Measurements from ENCODE around the gene CCNB1IP1.

DNA sequence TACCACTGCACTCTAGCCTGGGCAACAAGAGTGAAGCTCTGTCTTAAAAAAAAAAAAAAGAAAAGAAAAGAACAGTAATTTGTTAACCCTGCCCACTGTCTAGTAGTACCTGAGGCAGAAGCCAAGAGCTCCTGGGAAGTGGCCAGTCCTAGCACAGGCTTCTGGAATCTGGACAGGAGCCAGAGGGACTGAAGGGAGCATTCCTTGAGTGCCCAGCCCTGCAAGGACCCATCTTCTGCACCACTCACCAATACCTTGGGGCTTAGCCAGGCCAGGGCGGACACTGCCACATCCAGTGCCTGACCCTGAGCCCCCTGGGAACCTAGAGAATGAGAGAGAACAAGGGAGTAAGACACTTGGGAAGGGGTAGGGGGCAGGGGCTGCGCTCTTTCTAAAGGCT lies 44.1 kb upstream of the CCNB1IP1 start:
- no peak for TF ChIP-seq POLR2A (IDR thresholded peaks at IDR 0.05)
- TF ChIP-seq, protein P1, sequence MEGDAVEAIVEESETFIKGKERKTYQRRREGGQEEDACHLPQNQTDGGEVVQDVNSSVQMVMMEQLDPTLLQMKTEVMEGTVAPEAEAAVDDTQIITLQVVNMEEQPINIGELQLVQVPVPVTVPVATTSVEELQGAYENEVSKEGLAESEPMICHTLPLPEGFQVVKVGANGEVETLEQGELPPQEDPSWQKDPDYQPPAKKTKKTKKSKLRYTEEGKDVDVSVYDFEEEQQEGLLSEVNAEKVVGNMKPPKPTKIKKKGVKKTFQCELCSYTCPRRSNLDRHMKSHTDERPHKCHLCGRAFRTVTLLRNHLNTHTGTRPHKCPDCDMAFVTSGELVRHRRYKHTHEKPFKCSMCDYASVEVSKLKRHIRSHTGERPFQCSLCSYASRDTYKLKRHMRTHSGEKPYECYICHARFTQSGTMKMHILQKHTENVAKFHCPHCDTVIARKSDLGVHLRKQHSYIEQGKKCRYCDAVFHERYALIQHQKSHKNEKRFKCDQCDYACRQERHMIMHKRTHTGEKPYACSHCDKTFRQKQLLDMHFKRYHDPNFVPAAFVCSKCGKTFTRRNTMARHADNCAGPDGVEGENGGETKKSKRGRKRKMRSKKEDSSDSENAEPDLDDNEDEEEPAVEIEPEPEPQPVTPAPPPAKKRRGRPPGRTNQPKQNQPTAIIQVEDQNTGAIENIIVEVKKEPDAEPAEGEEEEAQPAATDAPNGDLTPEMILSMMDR (IDR thresholded peaks at IDR 0.05), result no peak
